ENCODE results near the gene WSCD2. TPM values are rescaled to one million over a fixed set of nuclear protein-coding genes. Genes with fewer than 3 reads are reported as not detected.

WSCD2 gene
- total RNA-seq, 2 experiments from 2014 or later = not detected

GRCh38 chr12:108097160-108097911, 31.8 kb upstream of the WSCD2 start:
- Mint-ChIP-seq H3K27ac (no peak overlapping the region), H3K27me3 (peaks cover 9% of the 10 kb centered on the region), H3K36me3 (ENCODE audit: low read depth) (no peaks in the 10 kb centered on the region), H3K4me1 (no peaks in the 10 kb centered on the region), H3K4me3 (no peak overlapping the region), H3K9me3 (ENCODE audit: low read depth) (no peaks in the 10 kb centered on the region)
- CTCF ChIA-PET = interaction anchor here (0.6 to 1.4 kb wide), 3 partner anchors 27 to 337 kb away, joined by 3 to 4 read pairs (median 3); no protein-coding TSS in a partner anchor
- ATAC-seq (no peak), DNase-seq (no peak)
- POLR2A ChIA-PET = no interaction called here
- intact Hi-C loops (cut with DNase I, micrococcal nuclease) = loop anchor here in 1 of 2 experiments (10.0 kb wide), 1 partner anchor 97 kb away; no protein-coding TSS in a partner anchor

- DNase-seq (no peak), ATAC-seq (no peak)
- ChIA-PET CTCF (interaction anchor here (1.4 kb wide), 1 partner anchor 28 kb away, joined by 3 read pairs; no protein-coding TSS in a partner anchor), POLR2A (no interaction called here)
- Mint-ChIP-seq H3K27ac (no peak overlapping the region), H3K4me3 (no peak overlapping the region), H3K36me3 (ENCODE audit: low read depth) (no peaks in the 10 kb centered on the region), H3K27me3 (peaks cover 12% of the 10 kb centered on the region), H3K9me3 (ENCODE audit: low read depth) (no peaks in the 10 kb centered on the region), H3K4me1 (no peaks in the 10 kb centered on the region)
- intact Hi-C loops (cut with DNase I, micrococcal nuclease) = loop anchor here in 1 of 2 experiments (10.0 kb wide), 1 partner anchor 96 kb away; no protein-coding TSS in a partner anchor
Observed at GRCh38 chr12:108098374-108098773, 30.7 kb upstream of the WSCD2 start.

- Mint-ChIP-seq H3K27ac (no peak overlapping the region), H3K27me3 (peaks cover 13% of the 10 kb centered on the region), H3K36me3 (ENCODE audit: low read depth) (no peaks in the 10 kb centered on the region), H3K9me3 (ENCODE audit: low read depth) (no peaks in the 10 kb centered on the region), H3K4me3 (no peak overlapping the region), H3K4me1 (no peaks in the 10 kb centered on the region)
- POLR2A ChIA-PET = no interaction called here
- intact Hi-C loops (cut with DNase I, micrococcal nuclease) = loop anchor here in 1 of 2 experiments (1.0 to 10.0 kb wide), 2 partner anchors 96 to 412 kb away; no protein-coding TSS in a partner anchor
- CTCF ChIA-PET = no interaction called here
- DNase-seq (no peak), ATAC-seq (no peak)
Observed at GRCh38 chr12:108099073-108099472, 30.0 kb upstream of the WSCD2 start.

- no peaks in the 10 kb centered on the region for H3K4me1 Mint-ChIP-seq
- ChIA-PET CTCF (interaction anchor here (0.6 kb wide), 1 partner anchor 109 kb away, joined by 3 read pairs; no protein-coding TSS in a partner anchor), POLR2A (no interaction called here)
- H3K4me3 Mint-ChIP-seq = no peak overlapping the region
- H3K9me3 Mint-ChIP-seq (ENCODE audit: low read depth) = no peaks in the 10 kb centered on the region
- peaks cover 14% of the 10 kb centered on the region for H3K27me3 Mint-ChIP-seq
- DNase-seq = no peak
- ATAC-seq = no peak
- no peaks in the 10 kb centered on the region for H3K36me3 Mint-ChIP-seq (ENCODE audit: low read depth)
- intact Hi-C loops (cut with DNase I, micrococcal nuclease) = loop anchor here in 1 of 2 experiments (1.0 to 10.0 kb wide), 2 partner anchors 95 to 411 kb away; no protein-coding TSS in a partner anchor
- H3K27ac Mint-ChIP-seq = no peak overlapping the region
Observed at GRCh38 chr12:108099778-108100489, 29.2 kb upstream of the WSCD2 start.

- Mint-ChIP-seq H3K27ac (no peak overlapping the region), H3K27me3 (peaks cover 13% of the 10 kb centered on the region), H3K9me3 (ENCODE audit: low read depth) (no peaks in the 10 kb centered on the region), H3K4me1 (no peaks in the 10 kb centered on the region), H3K4me3 (no peak overlapping the region), H3K36me3 (ENCODE audit: low read depth) (no peaks in the 10 kb centered on the region)
- CTCF ChIA-PET = no interaction called here
- POLR2A ChIA-PET = no interaction called here
- DNase-seq (no peak), ATAC-seq (no peak)
- intact Hi-C loops (cut with DNase I, micrococcal nuclease) = no loop called here
Observed at GRCh38 chr12:108101605-108102175, 27.4 kb upstream of the WSCD2 start.

- POLR2A ChIA-PET = no interaction called here
- Mint-ChIP-seq H3K4me3 (no peak overlapping the region), H3K4me1 (no peaks in the 10 kb centered on the region), H3K27ac (no peak overlapping the region), H3K9me3 (ENCODE audit: low read depth) (no peaks in the 10 kb centered on the region), H3K27me3 (peaks cover 15% of the 10 kb centered on the region), H3K36me3 (ENCODE audit: low read depth) (no peaks in the 10 kb centered on the region)
- intact Hi-C loops (cut with DNase I, micrococcal nuclease) = no loop called here
- no peak for ATAC-seq
- no peak for DNase-seq
- CTCF ChIA-PET = no interaction called here
Observed at GRCh38 chr12:108102363-108102762, 26.7 kb upstream of the WSCD2 start.

- H3K4me1 Mint-ChIP-seq = no peaks in the 10 kb centered on the region
- intact Hi-C loops (cut with DNase I, micrococcal nuclease) = no loop called here
- no peak overlapping the region for H3K4me3 Mint-ChIP-seq
- peaks cover 16% of the 10 kb centered on the region for H3K27me3 Mint-ChIP-seq
- no peak for ATAC-seq
- CTCF ChIA-PET = no interaction called here
- DNase-seq = no peak
- H3K27ac Mint-ChIP-seq = no peak overlapping the region
- no peaks in the 10 kb centered on the region for H3K9me3 Mint-ChIP-seq (ENCODE audit: low read depth)
- POLR2A ChIA-PET = no interaction called here
- H3K36me3 Mint-ChIP-seq (ENCODE audit: low read depth) = no peaks in the 10 kb centered on the region
Observed at GRCh38 chr12:108103087-108103486, 26.0 kb upstream of the WSCD2 start.

- no peak for DNase-seq
- ChIA-PET CTCF (no interaction called here), POLR2A (no interaction called here)
- H3K27me3 Mint-ChIP-seq = peaks cover 14% of the 10 kb centered on the region
- intact Hi-C loops (cut with DNase I, micrococcal nuclease) = no loop called here
- H3K9me3 Mint-ChIP-seq (ENCODE audit: low read depth) = no peaks in the 10 kb centered on the region
- no peaks in the 10 kb centered on the region for H3K4me1 Mint-ChIP-seq
- H3K36me3 Mint-ChIP-seq (ENCODE audit: low read depth) = no peaks in the 10 kb centered on the region
- no peak overlapping the region for H3K27ac Mint-ChIP-seq
- no peak overlapping the region for H3K4me3 Mint-ChIP-seq
- ATAC-seq = no peak
Observed at GRCh38 chr12:108103517-108103916, 25.6 kb upstream of the WSCD2 start.

- ATAC-seq (no peak), DNase-seq (no peak)
- Mint-ChIP-seq H3K27ac (no peak overlapping the region), H3K27me3 (peaks cover 14% of the 10 kb centered on the region), H3K36me3 (ENCODE audit: low read depth) (no peaks in the 10 kb centered on the region), H3K4me1 (no peaks in the 10 kb centered on the region), H3K9me3 (ENCODE audit: low read depth) (no peaks in the 10 kb centered on the region), H3K4me3 (no peak overlapping the region)
- intact Hi-C loops (cut with DNase I, micrococcal nuclease) = no loop called here
- POLR2A ChIA-PET = no interaction called here
- CTCF ChIA-PET = no interaction called here
Observed at GRCh38 chr12:108104657-108105056, 24.4 kb upstream of the WSCD2 start.

GRCh38 chr12:108106599-108106998, 22.5 kb upstream of the WSCD2 start:
- H3K36me3 Mint-ChIP-seq (ENCODE audit: low read depth) = no peaks in the 10 kb centered on the region
- no peak for ATAC-seq
- intact Hi-C loops (cut with DNase I, micrococcal nuclease) = no loop called here
- H3K9me3 Mint-ChIP-seq (ENCODE audit: low read depth) = no peaks in the 10 kb centered on the region
- no peak overlapping the region for H3K27ac Mint-ChIP-seq
- H3K27me3 Mint-ChIP-seq = peaks cover 12% of the 10 kb centered on the region
- CTCF ChIA-PET = interaction anchor here (1.1 kb wide), 1 partner anchor 27 kb away, joined by 3 read pairs; no protein-coding TSS in a partner anchor
- H3K4me3 Mint-ChIP-seq = no peak overlapping the region
- DNase-seq = no peak
- POLR2A ChIA-PET = no interaction called here
- H3K4me1 Mint-ChIP-seq = no peaks in the 10 kb centered on the region

GRCh38 chr12:108107293-108107692, 21.8 kb upstream of the WSCD2 start:
- DNase-seq (no peak), ATAC-seq (no peak)
- ChIA-PET POLR2A (no interaction called here), CTCF (interaction anchor here (1.0 kb wide), 1 partner anchor 74 kb away, joined by 3 read pairs; no protein-coding TSS in a partner anchor)
- H3K9me3 Mint-ChIP-seq (ENCODE audit: low read depth) = no peaks in the 10 kb centered on the region
- H3K27ac Mint-ChIP-seq = no peak overlapping the region
- H3K4me3 Mint-ChIP-seq = no peak overlapping the region
- peaks cover 14% of the 10 kb centered on the region for H3K27me3 Mint-ChIP-seq
- H3K4me1 Mint-ChIP-seq = no peaks in the 10 kb centered on the region
- intact Hi-C loops (cut with DNase I, micrococcal nuclease) = no loop called here
- H3K36me3 Mint-ChIP-seq (ENCODE audit: low read depth) = no peaks in the 10 kb centered on the region

All from activated CD4-positive, alpha-beta T cell treated with anti-CD3 and anti-CD28 coated beads for 36 hours (primary cell).